Measurements from ENCODE around the gene PLPPR1. TPM values are rescaled to one million over a fixed set of nuclear protein-coding genes. Genes with fewer than 3 reads are reported as not detected.
A peak's percentile ranks its signal among the peaks of the same experiment; 100 is the strongest.

The PLPPR1 gene
- total RNA-seq, 1 donor from 2014 or later: not detected

- H3K36me3 Mint-ChIP-seq (ENCODE audit: unreplicated experiment): no peaks in the 10 kb centered on the region
- peaks cover 17% of the 10 kb centered on the region for H3K27me3 Mint-ChIP-seq (ENCODE audit: unreplicated experiment)
- no peak for DNase-seq (ENCODE audit: extremely low spot score, unreplicated experiment)
- H3K4me3 Mint-ChIP-seq (ENCODE audit: unreplicated experiment): no peak overlapping the region
- H3K9me3 Mint-ChIP-seq (ENCODE audit: unreplicated experiment): no peaks in the 10 kb centered on the region
- TF ChIP-seq CTCF (IDR thresholded peaks at IDR 0.05): no peak
- H3K4me1 Mint-ChIP-seq (ENCODE audit: unreplicated experiment): no peaks in the 10 kb centered on the region
- H3K27ac Mint-ChIP-seq (ENCODE audit: unreplicated experiment): no peak overlapping the region
These were observed 204.0 kb downstream of the PLPPR1 start for GRCh38 chr9:101232405-101232977.

DNA sequence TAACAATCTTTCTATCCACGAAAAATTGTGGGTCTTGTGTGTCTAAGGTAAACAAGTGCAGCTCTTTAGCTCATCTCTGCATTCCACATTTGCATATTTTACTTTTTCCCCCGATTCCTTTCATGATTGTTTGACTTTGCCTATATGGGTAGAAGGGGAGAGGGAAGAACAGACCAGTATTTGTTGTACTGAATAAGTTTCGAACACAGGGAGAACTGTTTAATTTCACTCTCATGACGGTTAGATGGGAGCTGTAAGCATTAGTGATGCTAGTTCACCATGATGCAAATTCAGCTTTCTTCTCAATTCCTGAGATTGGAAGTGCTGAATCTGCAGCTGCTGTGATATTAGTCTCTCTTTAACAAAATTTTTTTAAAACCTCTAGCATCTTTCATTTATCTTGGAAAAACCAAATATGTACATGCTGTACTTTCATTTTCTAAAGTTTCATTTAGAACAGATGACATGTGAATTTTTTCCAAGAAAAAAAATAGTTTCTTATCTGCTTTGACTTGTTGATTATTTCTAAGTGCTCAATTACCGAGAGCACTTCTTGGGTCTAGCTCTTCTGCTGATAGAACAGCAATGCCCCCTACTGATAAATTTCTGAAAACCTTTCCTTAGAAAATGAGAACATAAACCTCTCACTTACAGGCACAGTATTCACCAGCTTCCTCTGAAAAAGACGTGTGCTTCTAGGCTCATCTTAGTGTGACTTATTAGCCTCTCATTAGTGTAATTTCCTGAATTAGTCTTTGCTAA, 206.8 kb downstream of the PLPPR1 start:
- H3K36me3 Mint-ChIP-seq (ENCODE audit: unreplicated experiment): no peaks in the 10 kb centered on the region
- no peak for DNase-seq (ENCODE audit: extremely low spot score, unreplicated experiment)
- no peaks in the 10 kb centered on the region for H3K4me1 Mint-ChIP-seq (ENCODE audit: unreplicated experiment)
- H3K27ac Mint-ChIP-seq (ENCODE audit: unreplicated experiment): no peak overlapping the region
- no peaks in the 10 kb centered on the region for H3K9me3 Mint-ChIP-seq (ENCODE audit: unreplicated experiment)
- H3K27me3 Mint-ChIP-seq (ENCODE audit: unreplicated experiment): peaks cover 17% of the 10 kb centered on the region
- no peak overlapping the region for H3K4me3 Mint-ChIP-seq (ENCODE audit: unreplicated experiment)
- TF ChIP-seq CTCF (IDR thresholded peaks at IDR 0.05): peak; percentile 40

DNA sequence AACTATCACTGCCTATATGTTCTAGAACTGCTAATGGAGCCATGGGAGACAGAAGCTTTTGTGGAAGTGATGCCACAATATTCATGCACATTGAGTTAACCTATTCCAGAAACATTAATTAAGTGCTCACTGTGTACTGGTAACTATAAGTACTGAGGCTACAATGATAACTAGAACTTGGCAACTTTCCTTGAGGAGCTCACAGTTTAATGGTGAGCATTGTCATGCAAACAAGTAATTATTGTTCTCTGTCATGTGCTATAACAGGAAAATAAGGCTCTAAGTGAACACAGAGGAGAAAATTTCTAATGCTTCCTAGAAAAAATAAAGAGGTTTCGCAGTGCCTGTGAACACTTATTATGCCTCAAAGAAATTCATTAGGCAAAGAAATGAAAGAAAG, 214.1 kb downstream of the PLPPR1 start:
- Mint-ChIP-seq H3K4me1 (ENCODE audit: unreplicated experiment) (no peaks in the 10 kb centered on the region), H3K27ac (ENCODE audit: unreplicated experiment) (no peak overlapping the region), H3K36me3 (ENCODE audit: unreplicated experiment) (no peaks in the 10 kb centered on the region), H3K27me3 (ENCODE audit: unreplicated experiment) (no peaks in the 10 kb centered on the region), H3K9me3 (ENCODE audit: unreplicated experiment) (no peaks in the 10 kb centered on the region), H3K4me3 (ENCODE audit: unreplicated experiment) (no peak overlapping the region)
- no peak for DNase-seq (ENCODE audit: extremely low spot score, unreplicated experiment)
- TF ChIP-seq CTCF (IDR thresholded peaks at IDR 0.05): no peak

DNA sequence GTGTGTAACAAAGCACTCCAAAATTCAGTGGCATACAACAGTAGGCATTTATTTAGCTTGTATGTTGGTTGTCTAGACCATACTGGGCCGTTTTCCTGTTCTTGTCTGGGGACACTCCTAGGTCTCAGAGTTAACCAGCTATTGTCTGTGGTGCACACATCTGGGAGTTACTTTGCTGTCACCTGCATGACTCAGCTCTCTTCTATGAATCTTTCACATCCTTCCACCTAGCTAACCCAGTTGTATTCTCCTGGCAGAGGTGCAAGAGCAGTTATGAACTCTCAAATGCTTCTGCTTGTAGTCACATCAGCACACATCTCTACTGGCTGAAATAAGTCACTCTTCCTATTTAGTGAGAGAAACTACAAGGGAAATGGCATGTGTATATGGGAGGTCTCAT, 218.2 kb downstream of the PLPPR1 start:
- no peaks in the 10 kb centered on the region for H3K4me1 Mint-ChIP-seq (ENCODE audit: unreplicated experiment)
- no peaks in the 10 kb centered on the region for H3K36me3 Mint-ChIP-seq (ENCODE audit: unreplicated experiment)
- H3K4me3 Mint-ChIP-seq (ENCODE audit: unreplicated experiment): no peak overlapping the region
- no peak for DNase-seq (ENCODE audit: extremely low spot score, unreplicated experiment)
- peaks cover 2% of the 10 kb centered on the region for H3K27me3 Mint-ChIP-seq (ENCODE audit: unreplicated experiment)
- H3K27ac Mint-ChIP-seq (ENCODE audit: unreplicated experiment): no peak overlapping the region
- H3K9me3 Mint-ChIP-seq (ENCODE audit: unreplicated experiment): no peaks in the 10 kb centered on the region
- no peak for TF ChIP-seq CTCF (IDR thresholded peaks at IDR 0.05)

DNA sequence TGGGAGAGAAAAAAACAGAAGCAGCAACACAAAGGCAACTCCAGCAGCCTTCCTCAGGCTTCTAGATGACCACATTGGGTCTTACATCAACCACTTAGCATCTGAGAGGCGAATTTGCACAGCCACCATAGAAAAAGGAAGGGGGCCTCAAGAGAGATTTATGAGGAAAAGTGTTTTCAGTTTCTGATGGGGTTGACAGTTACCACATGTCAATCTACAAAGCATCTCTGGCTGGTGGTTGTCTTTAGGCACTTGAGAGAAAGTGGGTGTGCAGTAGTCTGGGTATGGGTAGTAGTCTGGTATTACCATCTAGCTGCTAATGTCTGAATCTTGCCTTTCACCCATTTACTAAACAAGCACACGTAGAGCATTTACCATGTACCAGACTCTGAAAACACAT, 218.8 kb downstream of the PLPPR1 start:
- no peaks in the 10 kb centered on the region for H3K4me1 Mint-ChIP-seq (ENCODE audit: unreplicated experiment)
- H3K9me3 Mint-ChIP-seq (ENCODE audit: unreplicated experiment): no peaks in the 10 kb centered on the region
- H3K27ac Mint-ChIP-seq (ENCODE audit: unreplicated experiment): no peak overlapping the region
- TF ChIP-seq CTCF (IDR thresholded peaks at IDR 0.05): no peak
- no peak overlapping the region for H3K4me3 Mint-ChIP-seq (ENCODE audit: unreplicated experiment)
- H3K36me3 Mint-ChIP-seq (ENCODE audit: unreplicated experiment): no peaks in the 10 kb centered on the region
- no peak for DNase-seq (ENCODE audit: extremely low spot score, unreplicated experiment)
- peaks cover 2% of the 10 kb centered on the region for H3K27me3 Mint-ChIP-seq (ENCODE audit: unreplicated experiment)
